Measurements from ENCODE around the gene CUBN.

The CUBN gene

GRCh38 chr10:17004801-17005380, 124.7 kb downstream of the CUBN start:
- H3K27ac ChIP-seq, result no peak overlapping the region
- DNase-seq, result no peak
- TF ChIP-seq, protein P1, sequence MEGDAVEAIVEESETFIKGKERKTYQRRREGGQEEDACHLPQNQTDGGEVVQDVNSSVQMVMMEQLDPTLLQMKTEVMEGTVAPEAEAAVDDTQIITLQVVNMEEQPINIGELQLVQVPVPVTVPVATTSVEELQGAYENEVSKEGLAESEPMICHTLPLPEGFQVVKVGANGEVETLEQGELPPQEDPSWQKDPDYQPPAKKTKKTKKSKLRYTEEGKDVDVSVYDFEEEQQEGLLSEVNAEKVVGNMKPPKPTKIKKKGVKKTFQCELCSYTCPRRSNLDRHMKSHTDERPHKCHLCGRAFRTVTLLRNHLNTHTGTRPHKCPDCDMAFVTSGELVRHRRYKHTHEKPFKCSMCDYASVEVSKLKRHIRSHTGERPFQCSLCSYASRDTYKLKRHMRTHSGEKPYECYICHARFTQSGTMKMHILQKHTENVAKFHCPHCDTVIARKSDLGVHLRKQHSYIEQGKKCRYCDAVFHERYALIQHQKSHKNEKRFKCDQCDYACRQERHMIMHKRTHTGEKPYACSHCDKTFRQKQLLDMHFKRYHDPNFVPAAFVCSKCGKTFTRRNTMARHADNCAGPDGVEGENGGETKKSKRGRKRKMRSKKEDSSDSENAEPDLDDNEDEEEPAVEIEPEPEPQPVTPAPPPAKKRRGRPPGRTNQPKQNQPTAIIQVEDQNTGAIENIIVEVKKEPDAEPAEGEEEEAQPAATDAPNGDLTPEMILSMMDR (IDR thresholded peaks at IDR 0.05; ENCODE audit: low read depth, low read length), result no peak

GRCh38 chr10:17003651-17004286, 125.8 kb downstream of the CUBN start:
- Histone ChIP-seq H3K36me3 (no peaks in the 10 kb centered on the region), H3K4me3 (ENCODE audit: low read depth, low read length) (no peak overlapping the region), H3K9me3 (ENCODE audit: severe bottlenecking) (no peaks in the 10 kb centered on the region), H3K27me3 (ENCODE audit: insufficient read depth, low read depth, severe bottlenecking) (no peaks in the 10 kb centered on the region), H3K27ac (no peak overlapping the region)
- DNase-seq, result no peak
- TF ChIP-seq, protein P1 (IDR thresholded peaks at IDR 0.05; ENCODE audit: low read depth, low read length), result no peak

More at GRCh38 chr10:17004801-17005380, 124.7 kb downstream of the CUBN start:
- H3K27me3 ChIP-seq (ENCODE audit: insufficient read depth, low read depth, severe bottlenecking), result no peaks in the 10 kb centered on the region
- H3K4me3 ChIP-seq (ENCODE audit: low read depth, low read length), result no peak overlapping the region
- H3K36me3 ChIP-seq, result no peaks in the 10 kb centered on the region
- H3K9me3 ChIP-seq (ENCODE audit: severe bottlenecking), result no peaks in the 10 kb centered on the region

DNA sequence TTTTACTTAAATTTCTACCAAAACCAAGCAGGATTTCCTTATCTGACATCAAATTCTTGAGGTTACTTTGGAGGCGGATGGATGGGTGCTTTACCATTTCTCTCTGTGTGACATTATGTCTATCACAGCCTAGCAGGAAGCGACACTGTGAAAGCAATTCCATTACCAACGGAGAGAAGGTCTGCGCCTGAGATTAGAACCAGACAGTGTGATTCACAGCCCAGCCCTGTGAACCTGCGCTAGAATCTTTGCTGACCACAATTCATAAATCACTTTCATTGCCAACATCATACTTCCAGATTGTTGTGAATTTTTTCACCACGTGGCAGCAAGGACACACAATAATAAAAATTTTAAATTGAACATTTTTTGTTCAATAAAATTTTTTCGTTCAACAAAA, 126.5 kb downstream of the CUBN start:
- no peaks in the 10 kb centered on the region for H3K36me3 ChIP-seq
- TF ChIP-seq, protein P1 (IDR thresholded peaks at IDR 0.05; ENCODE audit: low read depth, low read length), result no peak
- H3K9me3 ChIP-seq (ENCODE audit: severe bottlenecking), result no peaks in the 10 kb centered on the region
- DNase-seq, result no peak
- no peaks in the 10 kb centered on the region for H3K27me3 ChIP-seq (ENCODE audit: insufficient read depth, low read depth, severe bottlenecking)
- no peak overlapping the region for H3K27ac ChIP-seq
- H3K4me3 ChIP-seq (ENCODE audit: low read depth, low read length), result no peak overlapping the region

- TF ChIP-seq, protein P1 (IDR thresholded peaks at IDR 0.05; ENCODE audit: low read depth, low read length), result no peak
- Histone ChIP-seq H3K9me3 (ENCODE audit: severe bottlenecking) (no peaks in the 10 kb centered on the region), H3K4me3 (ENCODE audit: low read depth, low read length) (no peak overlapping the region), H3K27me3 (ENCODE audit: insufficient read depth, low read depth, severe bottlenecking) (no peaks in the 10 kb centered on the region), H3K27ac (no peak overlapping the region), H3K36me3 (no peaks in the 10 kb centered on the region)
- DNase-seq, result no peak
Observed at GRCh38 chr10:17001961-17002749, 127.5 kb downstream of the CUBN start.

GRCh38 chr10:17001297-17001744, 128.3 kb downstream of the CUBN start:
- H3K4me3 ChIP-seq (ENCODE audit: low read depth, low read length), result no peak overlapping the region
- H3K27me3 ChIP-seq (ENCODE audit: insufficient read depth, low read depth, severe bottlenecking), result no peaks in the 10 kb centered on the region
- DNase-seq, result no peak

More at GRCh38 chr10:17001297-17001744, 128.3 kb downstream of the CUBN start:
- H3K9me3 ChIP-seq (ENCODE audit: severe bottlenecking), result no peaks in the 10 kb centered on the region
- H3K27ac ChIP-seq, result no peak overlapping the region
- H3K36me3 ChIP-seq, result no peaks in the 10 kb centered on the region
- TF ChIP-seq, protein P1 (IDR thresholded peaks at IDR 0.05; ENCODE audit: low read depth, low read length), result no peak
